ENCODE results near the gene DGKB. TPM values are rescaled to one million over a fixed set of nuclear protein-coding genes. Genes with fewer than 3 reads are reported as not detected.

DGKB gene
- total RNA-seq, 1 donor from 2014 or later = not detected

- Histone ChIP-seq H3K4me3 (no peak overlapping the region), H3K9me3 (no peaks in the 10 kb centered on the region), H3K27me3 (no peaks in the 10 kb centered on the region), H3K4me1 (no peaks in the 10 kb centered on the region), H3K36me3 (no peaks in the 10 kb centered on the region), H3K27ac (no peak overlapping the region)
- TF ChIP-seq CTCF (IDR thresholded peaks at IDR 0.05) = no peak
- no peak for DNase-seq (ENCODE audit: low spot score in 2 of 2)
- intact Hi-C loops (cut with DNase I) = no loop called here
Measured at GRCh38 chr7:14698239-14698638, 204.3 kb downstream of the DGKB start.

DNA sequence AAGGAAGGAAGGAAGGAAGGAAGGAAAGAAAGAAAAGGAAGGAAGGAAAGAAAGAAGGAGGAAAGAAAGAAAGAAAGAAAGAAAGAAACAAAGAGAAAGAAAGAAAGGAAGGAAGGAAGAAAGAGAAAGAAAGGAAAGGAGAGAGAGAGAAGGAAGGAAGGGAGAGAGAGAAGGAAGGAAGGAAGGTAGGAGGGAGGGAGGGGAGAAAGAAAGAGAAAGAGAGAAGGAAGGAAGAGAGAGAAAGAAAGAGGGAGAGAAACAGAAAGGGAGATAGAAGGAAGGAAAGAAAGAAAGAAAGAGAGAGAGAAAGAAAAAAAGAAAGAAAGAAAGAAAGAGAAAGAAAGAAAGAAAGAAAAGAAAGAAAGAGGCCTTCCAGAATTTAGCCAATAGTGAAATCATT is 204.9 kb downstream of the DGKB start:
- Histone ChIP-seq H3K4me1 (no peaks in the 10 kb centered on the region), H3K27ac (no peak overlapping the region), H3K4me3 (no peak overlapping the region), H3K36me3 (no peaks in the 10 kb centered on the region), H3K9me3 (no peaks in the 10 kb centered on the region), H3K27me3 (no peaks in the 10 kb centered on the region)
- no peak for TF ChIP-seq CTCF (IDR thresholded peaks at IDR 0.05)
- no peak for DNase-seq (ENCODE audit: low spot score in 2 of 2)
- intact Hi-C loops (cut with DNase I) = no loop called here

- Histone ChIP-seq H3K4me3 (no peak overlapping the region), H3K4me1 (no peaks in the 10 kb centered on the region), H3K36me3 (no peaks in the 10 kb centered on the region), H3K27me3 (no peaks in the 10 kb centered on the region), H3K9me3 (no peaks in the 10 kb centered on the region), H3K27ac (no peak overlapping the region)
- intact Hi-C loops (cut with DNase I) = loop anchor here (5.0 kb wide), 1 partner anchor 1409 kb away; no protein-coding TSS in a partner anchor
- no peak for DNase-seq (ENCODE audit: low spot score in 2 of 2)
- TF ChIP-seq CTCF (IDR thresholded peaks at IDR 0.05) = peak; percentile 25 to 81 (median 73)
Measured at GRCh38 chr7:14691597-14692203, 210.9 kb downstream of the DGKB start.

DNA sequence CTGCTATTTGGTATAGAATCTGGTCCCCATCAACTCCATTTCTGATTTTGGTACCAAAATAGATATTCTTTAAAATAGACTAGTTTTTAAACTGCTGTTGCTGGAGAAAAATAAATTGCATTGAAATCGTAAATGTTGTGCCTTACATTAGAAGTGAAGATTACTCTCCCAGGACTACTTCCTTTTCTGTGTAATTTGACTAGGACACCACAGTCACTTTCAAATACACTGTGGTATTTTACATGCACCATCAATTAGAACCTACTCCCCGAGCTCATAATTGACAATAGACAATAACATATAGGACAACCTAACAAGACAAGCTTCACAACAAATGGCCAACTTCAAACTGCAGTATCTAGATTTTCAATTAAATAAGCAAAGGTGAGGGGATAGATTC is 211.5 kb downstream of the DGKB start:
- TF ChIP-seq CTCF (IDR thresholded peaks at IDR 0.05) = no peak
- intact Hi-C loops (cut with DNase I) = loop anchor here (5.0 kb wide), 1 partner anchor 1409 kb away; no protein-coding TSS in a partner anchor

GRCh38 chr7:14690486-14690885 is 212.1 kb downstream of the DGKB start:
- Histone ChIP-seq H3K4me3 (no peak overlapping the region), H3K27me3 (no peaks in the 10 kb centered on the region), H3K9me3 (no peaks in the 10 kb centered on the region), H3K36me3 (no peaks in the 10 kb centered on the region), H3K4me1 (no peaks in the 10 kb centered on the region), H3K27ac (no peak overlapping the region)
- no peak for DNase-seq (ENCODE audit: low spot score in 2 of 2)
- intact Hi-C loops (cut with DNase I) = loop anchor here (5.0 kb wide), 1 partner anchor 1408 kb away; no protein-coding TSS in a partner anchor
- TF ChIP-seq CTCF (IDR thresholded peaks at IDR 0.05) = no peak

More for the DNA sequence above, 211.5 kb downstream of the DGKB start:
- Histone ChIP-seq H3K4me1 (no peaks in the 10 kb centered on the region), H3K27ac (no peak overlapping the region), H3K27me3 (no peaks in the 10 kb centered on the region), H3K36me3 (no peaks in the 10 kb centered on the region), H3K4me3 (no peak overlapping the region), H3K9me3 (no peaks in the 10 kb centered on the region)
- no peak for DNase-seq (ENCODE audit: low spot score in 2 of 2)

All from ascending aorta (tissue), 2 donors.